HEK293T (cell line): ENCODE data around the gene INTS13.
"Not testable (repeated sequence)": the region's sequence is repeated elsewhere in the genome, so short reads cannot be mapped to it uniquely, and the experiment has no call there.

Experiments used
- CTCF ChIA-PET: fragments of 350-600 bp; formaldehyde crosslinking; extraction: SDS; loops from one replicate; lab custom pipeline; 2021; ENCODE audit warnings: antibody characterized with exemption, inconsistent platforms; lab: Yijun Ruan, JAX
- POLR2A ChIA-PET: fragments of 350-600 bp; formaldehyde crosslinking; extraction: SDS; loops from one replicate; lab custom pipeline; 2020; ENCODE audit warnings: antibody characterized with exemption, inconsistent platforms; lab: Yijun Ruan, JAX
- DNase-seq: peaks from one replicate; pipeline ENCODE4 v3.0.0; 2012; ENCODE audit warnings: mixed read lengths; ENCODE audit errors: extremely low spot score
- ARNT ChIP-seq: fragments of 450-650 bp; IDR thresholded peaks from 2 replicates; pipeline ENCODE4 v1.6.1; 2017; ENCODE audit warnings: mild to moderate bottlenecking
- BHLHE40 ChIP-seq: fragments of 450-650 bp; IDR thresholded peaks from 2 replicates; pipeline ENCODE4 v1.6.1; 2016; ENCODE audit warnings: mild to moderate bottlenecking, moderate library complexity, borderline replicate concordance
- CTBP1 ChIP-seq: fragments of 450-650 bp; IDR thresholded peaks from 2 replicates; pipeline ENCODE4 v1.6.1; 2016; ENCODE audit warnings: borderline replicate concordance
- ELF4 ChIP-seq: fragments of 450-650 bp; IDR thresholded peaks from 2 replicates; pipeline ENCODE4 v1.6.1; 2017; ENCODE audit warnings: antibody characterized with exemption
- FOXA1 ChIP-seq: fragments of 450-650 bp; IDR thresholded peaks from 2 replicates; pipeline ENCODE4 v1.6.1; 2016; ENCODE audit warnings: mild to moderate bottlenecking
- FOXK2 ChIP-seq: fragments of 450-650 bp; IDR thresholded peaks from 2 replicates; pipeline ENCODE4 v1.6.1; 2016; ENCODE audit warnings: mild to moderate bottlenecking
- FOXM1 ChIP-seq: fragments of 450-650 bp; IDR thresholded peaks from 2 replicates; pipeline ENCODE4 v1.6.1; 2017; ENCODE audit warnings: mild to moderate bottlenecking, borderline replicate concordance
- HDGF ChIP-seq: fragments of 450-650 bp; IDR thresholded peaks from 2 replicates; pipeline ENCODE4 v1.6.1; 2017; ENCODE audit warnings: antibody characterized with exemption, borderline replicate concordance
- L3MBTL2 ChIP-seq: fragments of 450-650 bp; conservative IDR thresholded peaks from 2 replicates; pipeline ENCODE4 v1.6.1; 2016; ENCODE audit warnings: mild to moderate bottlenecking
- LEF1 ChIP-seq: fragments of 450-650 bp; IDR thresholded peaks from 2 replicates; pipeline ENCODE4 v1.6.1; 2017; ENCODE audit warnings: mild to moderate bottlenecking, borderline replicate concordance
- NFRKB ChIP-seq: fragments of 450-650 bp; IDR thresholded peaks from 2 replicates; pipeline ENCODE4 v1.6.1; 2016; ENCODE audit warnings: mild to moderate bottlenecking, moderate library complexity
- SP1 ChIP-seq: fragments of 450-650 bp; IDR thresholded peaks from 2 replicates; pipeline ENCODE4 v1.6.1; 2017
- SUZ12 ChIP-seq: fragments of 450-650 bp; IDR thresholded peaks from 2 replicates; pipeline ENCODE4 v1.6.1; 2016; ENCODE audit warnings: mild to moderate bottlenecking
- TARDBP ChIP-seq: fragments of 450-650 bp; IDR thresholded peaks from 2 replicates; pipeline ENCODE4 v1.6.1; 2016
- ZNF384 ChIP-seq: fragments of 450-650 bp; IDR thresholded peaks from 2 replicates; pipeline ENCODE4 v1.6.1; 2016
- TF ChIP-seq, protein P1 (sequence below): fragments of 450-650 bp; IDR thresholded peaks from 2 replicates; pipeline ENCODE4 v1.6.1; 2016

The INTS13 gene

DNA sequence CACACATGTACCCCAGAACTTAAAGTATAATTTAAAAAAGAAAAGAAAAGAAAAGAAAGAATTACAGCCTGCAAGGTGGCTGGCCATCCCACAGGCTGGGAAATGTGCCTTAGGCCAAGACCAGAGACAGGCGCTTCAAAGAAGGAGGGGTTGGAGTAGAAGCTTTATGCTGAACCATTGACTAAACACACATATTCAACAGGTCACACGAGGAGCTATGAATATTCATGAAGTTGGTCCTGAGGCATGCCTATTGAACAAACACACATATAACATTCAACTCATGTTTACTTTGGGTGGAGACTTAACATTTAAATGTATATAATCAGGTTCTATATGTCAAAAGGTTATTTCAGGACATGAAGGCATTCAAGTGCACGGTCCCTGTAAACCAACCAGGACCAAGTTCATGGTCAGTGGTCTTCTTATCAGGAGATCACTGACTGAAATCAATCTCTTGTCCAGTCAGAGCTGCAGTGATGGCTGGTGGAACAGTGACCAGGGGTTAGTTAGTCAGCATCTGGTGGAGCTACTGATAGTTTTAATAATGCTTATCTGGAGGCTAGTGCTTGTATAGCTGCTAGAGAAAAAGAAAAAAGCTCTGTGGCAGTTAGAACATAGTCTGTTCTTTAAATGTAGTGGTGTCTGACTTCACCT is 69.2 kb downstream of the INTS13 start:
- POLR2A ChIA-PET, result no interaction called here
- TF ChIP-seq TARDBP, result no peak
- no peak for TF ChIP-seq FOXM1
- no peak for TF ChIP-seq LEF1
- TF ChIP-seq, protein P1, sequence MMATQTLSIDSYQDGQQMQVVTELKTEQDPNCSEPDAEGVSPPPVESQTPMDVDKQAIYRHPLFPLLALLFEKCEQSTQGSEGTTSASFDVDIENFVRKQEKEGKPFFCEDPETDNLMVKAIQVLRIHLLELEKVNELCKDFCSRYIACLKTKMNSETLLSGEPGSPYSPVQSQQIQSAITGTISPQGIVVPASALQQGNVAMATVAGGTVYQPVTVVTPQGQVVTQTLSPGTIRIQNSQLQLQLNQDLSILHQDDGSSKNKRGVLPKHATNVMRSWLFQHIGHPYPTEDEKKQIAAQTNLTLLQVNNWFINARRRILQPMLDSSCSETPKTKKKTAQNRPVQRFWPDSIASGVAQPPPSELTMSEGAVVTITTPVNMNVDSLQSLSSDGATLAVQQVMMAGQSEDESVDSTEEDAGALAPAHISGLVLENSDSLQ, result no peak
- no peak for TF ChIP-seq ELF4
- no peak for TF ChIP-seq HDGF
- TF ChIP-seq ZNF384, result no peak
- TF ChIP-seq FOXA1, result no peak
- TF ChIP-seq NFRKB, result no peak
- TF ChIP-seq L3MBTL2, result no peak
- no peak for TF ChIP-seq CTBP1
- TF ChIP-seq FOXK2, result no peak
- no peak for TF ChIP-seq BHLHE40
- TF ChIP-seq ARNT, result no peak
- TF ChIP-seq SP1, result no peak
- no peak for TF ChIP-seq SUZ12
- CTCF ChIA-PET, result interaction anchor here (0.6 to 1.1 kb wide), 3 partner anchors 16 to 145 kb away, joined by 3 read pairs; partner anchors contain the start of gene TM7SF3
- no peak for DNase-seq

DNA sequence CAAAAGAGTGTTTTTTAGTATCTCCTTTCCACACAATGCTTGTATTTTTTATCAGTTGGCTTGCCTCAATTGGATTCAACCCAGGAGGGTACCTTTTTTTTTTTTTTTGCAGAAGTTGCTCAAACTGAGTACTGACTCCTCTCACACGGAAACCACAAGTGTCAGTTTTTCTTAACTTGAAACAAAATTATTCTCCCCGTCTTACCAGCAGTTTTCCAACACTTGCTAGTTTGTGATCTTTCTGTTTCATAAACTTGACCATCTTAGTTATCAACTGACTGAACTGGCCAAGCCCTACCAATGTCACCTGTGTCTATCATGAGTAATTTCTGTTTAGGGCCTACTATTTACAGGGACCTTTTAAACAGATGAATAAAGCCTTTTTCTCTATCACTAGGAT is 70.7 kb downstream of the INTS13 start:
- ChIA-PET CTCF (interaction anchor here (0.7 kb wide), 1 partner anchor 22 kb away, joined by 6 read pairs; no protein-coding TSS in a partner anchor), POLR2A (no interaction called here)
- TF ChIP-seq ZNF384, result no peak
- no peak for TF ChIP-seq HDGF
- TF ChIP-seq FOXM1, result no peak
- no peak for TF ChIP-seq ARNT
- TF ChIP-seq SUZ12, result no peak
- TF ChIP-seq L3MBTL2, result no peak
- no peak for TF ChIP-seq NFRKB
- TF ChIP-seq CTBP1, result no peak
- TF ChIP-seq BHLHE40, result no peak
- TF ChIP-seq SP1, result no peak
- TF ChIP-seq ELF4, result no peak
- TF ChIP-seq, protein P1, result no peak
- no peak for TF ChIP-seq LEF1
- no peak for TF ChIP-seq FOXK2
- no peak for TF ChIP-seq FOXA1
- no peak for TF ChIP-seq TARDBP
- no peak for DNase-seq

DNA sequence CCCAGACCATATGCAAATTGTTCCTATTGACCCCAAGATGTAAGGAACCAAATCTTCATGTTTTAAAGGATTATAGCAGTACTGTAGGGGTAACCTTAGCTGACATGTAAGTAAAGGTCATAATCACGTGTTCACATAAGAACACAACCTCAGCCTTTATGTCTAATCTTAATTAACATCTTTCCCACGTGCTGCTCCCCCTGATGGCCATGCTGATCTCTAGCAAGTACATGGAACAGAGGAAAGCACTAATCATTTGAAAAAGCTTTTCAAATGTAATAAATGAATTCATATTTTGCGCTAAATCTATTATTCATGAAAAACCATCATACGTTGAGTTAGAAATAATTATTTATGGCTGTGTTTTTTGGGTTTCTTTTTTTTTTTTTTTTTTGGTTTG is 74.3 kb downstream of the INTS13 start:
- ChIA-PET CTCF (interaction anchor here (0.9 to 1.4 kb wide), 2 partner anchors 31 to 152 kb away, joined by 3 read pairs; no protein-coding TSS in a partner anchor), POLR2A (no interaction called here)
- DNase-seq, result no peak
- TF ChIP-seq L3MBTL2 (0 out of 2 replicates have a peak, but pooled peaks have one; percentile 12), TARDBP (no peak), ARNT (no peak), FOXA1 (no peak), ELF4 (no peak), FOXM1 (no peak)

DNA sequence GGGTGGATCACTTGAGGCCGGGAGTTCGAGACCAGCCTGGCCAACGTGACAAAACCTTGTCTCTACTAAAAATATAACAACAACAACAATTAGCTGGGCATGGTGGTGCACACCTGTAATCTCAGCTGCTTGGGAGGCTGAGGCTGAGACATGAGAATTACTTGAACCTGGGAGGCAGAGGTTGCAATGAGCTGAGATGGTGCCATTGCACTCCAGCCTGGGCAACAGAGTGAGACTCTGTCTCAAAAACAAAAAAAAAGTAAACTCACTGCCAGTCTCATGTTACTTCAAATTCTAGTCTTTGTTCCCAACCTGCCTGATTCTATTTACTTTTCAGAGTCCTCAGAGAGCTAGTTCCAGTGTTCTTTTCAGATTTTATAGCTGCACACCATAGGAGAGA is 75.0 kb downstream of the INTS13 start:
- CTCF ChIA-PET, result interaction anchor here (0.9 to 1.4 kb wide), 2 partner anchors 31 to 153 kb away, joined by 3 read pairs; no protein-coding TSS in a partner anchor
- DNase-seq, POLR2A ChIA-PET: not testable (repeated sequence)

DNA sequence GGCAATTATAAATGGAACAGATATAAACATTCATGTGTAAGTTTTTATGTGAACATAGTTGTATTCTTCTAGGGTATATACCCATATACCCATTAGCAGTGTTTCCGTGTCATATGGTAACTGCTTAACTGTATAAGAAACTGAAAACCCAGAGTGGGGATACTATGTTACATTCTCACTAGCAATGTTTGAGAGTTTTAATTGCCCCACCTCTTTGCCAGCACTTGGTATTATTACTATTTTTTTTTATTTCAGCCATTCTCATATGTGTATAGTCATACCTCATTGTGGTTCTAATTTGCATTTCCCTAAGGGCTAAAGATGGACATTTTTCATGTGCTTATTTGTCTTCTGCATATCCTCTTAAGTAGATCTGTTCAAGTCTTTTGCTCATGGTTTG is 76.1 kb downstream of the INTS13 start:
- ChIA-PET CTCF (no interaction called here), POLR2A (no interaction called here)
- no peak for DNase-seq
- TF ChIP-seq L3MBTL2 (no peak), SP1 (no peak), FOXK2 (no peak), CTBP1 (no peak), LEF1 (no peak), BHLHE40 (no peak), ARNT (no peak), ZNF384 (no peak), SUZ12 (no peak), NFRKB (no peak), ELF4 (no peak)
- TF ChIP-seq, protein P1, result no peak

DNA sequence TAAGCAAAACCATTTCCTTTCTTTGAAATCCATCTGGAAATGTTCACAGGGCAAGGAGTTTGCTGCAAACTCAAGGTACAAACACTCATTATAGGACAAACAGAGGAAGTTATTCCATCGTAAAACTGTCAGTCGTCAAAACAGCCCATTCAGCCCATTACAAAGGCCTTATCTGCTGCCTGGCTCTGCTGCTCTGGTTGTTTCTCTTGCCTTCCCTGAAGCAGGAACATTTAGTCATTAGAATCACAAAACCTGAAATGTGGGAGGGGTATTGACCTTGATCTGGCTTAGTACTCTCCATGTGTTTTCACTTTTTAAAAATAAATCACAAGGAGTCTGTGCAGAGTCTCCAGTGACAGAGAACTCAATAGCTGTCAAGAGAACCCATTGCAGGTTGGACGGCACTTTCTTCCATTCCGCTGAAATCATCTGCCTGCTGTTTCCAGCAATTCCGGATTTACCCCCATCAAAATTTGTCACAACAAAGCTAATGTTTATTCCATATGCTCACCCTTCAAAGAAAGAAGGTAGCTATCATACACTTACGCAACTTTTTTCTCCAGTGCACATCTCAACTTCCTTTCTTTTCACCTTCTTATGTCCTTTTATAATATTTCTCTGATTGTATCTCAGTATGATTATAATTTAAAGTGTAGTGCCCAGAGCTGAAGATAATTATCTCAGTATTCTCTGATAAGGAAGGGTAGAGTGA is 80.2 kb downstream of the INTS13 start:
- ChIA-PET CTCF (interaction anchor here (0.7 to 0.9 kb wide), 2 partner anchors 28 to 158 kb away, joined by 3 read pairs; no protein-coding TSS in a partner anchor), POLR2A (no interaction called here)
- TF ChIP-seq FOXM1 (no peak), SUZ12 (no peak)
- TF ChIP-seq, protein P1, result peak; percentile 88
- no peak for DNase-seq
